Activated T-cell treated with anti-CD3 and anti-CD28 coated beads, Interleukin-2, amount 50 U/mL, for 24 hours (primary cell): ENCODE results near the gene TADA2B.

Experiments used
- DNase-seq: peaks from one replicate; pipeline ENCODE4 v3.0.0-alpha.2; 2020
- H3K27ac Mint-ChIP-seq: 2 replicates; pipeline ENCODE4 v1.8.0; 2020; ENCODE audit warnings: mild to moderate bottlenecking, mixed read lengths
- H3K27me3 Mint-ChIP-seq: 2 replicates; pipeline ENCODE4 v1.8.0; 2020; ENCODE audit warnings: mixed read lengths
- H3K36me3 Mint-ChIP-seq: 2 replicates; pipeline ENCODE4 v1.8.0; 2020; ENCODE audit warnings: low read depth, mixed read lengths
- H3K4me1 Mint-ChIP-seq: 2 replicates; pipeline ENCODE4 v1.8.0; 2020; ENCODE audit warnings: low read depth, mixed read lengths
- H3K4me3 Mint-ChIP-seq: 2 replicates; pipeline ENCODE4 v1.8.0; 2020; ENCODE audit warnings: mild to moderate bottlenecking, moderate library complexity, mixed read lengths
- H3K9me3 Mint-ChIP-seq: 2 replicates; pipeline ENCODE4 v1.8.0; 2020; ENCODE audit warnings: mixed read lengths

TADA2B gene, protein sequence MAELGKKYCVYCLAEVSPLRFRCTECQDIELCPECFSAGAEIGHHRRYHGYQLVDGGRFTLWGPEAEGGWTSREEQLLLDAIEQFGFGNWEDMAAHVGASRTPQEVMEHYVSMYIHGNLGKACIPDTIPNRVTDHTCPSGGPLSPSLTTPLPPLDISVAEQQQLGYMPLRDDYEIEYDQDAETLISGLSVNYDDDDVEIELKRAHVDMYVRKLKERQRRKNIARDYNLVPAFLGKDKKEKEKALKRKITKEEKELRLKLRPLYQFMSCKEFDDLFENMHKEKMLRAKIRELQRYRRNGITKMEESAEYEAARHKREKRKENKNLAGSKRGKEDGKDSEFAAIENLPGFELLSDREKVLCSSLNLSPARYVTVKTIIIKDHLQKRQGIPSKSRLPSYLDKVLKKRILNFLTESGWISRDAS

DNA sequence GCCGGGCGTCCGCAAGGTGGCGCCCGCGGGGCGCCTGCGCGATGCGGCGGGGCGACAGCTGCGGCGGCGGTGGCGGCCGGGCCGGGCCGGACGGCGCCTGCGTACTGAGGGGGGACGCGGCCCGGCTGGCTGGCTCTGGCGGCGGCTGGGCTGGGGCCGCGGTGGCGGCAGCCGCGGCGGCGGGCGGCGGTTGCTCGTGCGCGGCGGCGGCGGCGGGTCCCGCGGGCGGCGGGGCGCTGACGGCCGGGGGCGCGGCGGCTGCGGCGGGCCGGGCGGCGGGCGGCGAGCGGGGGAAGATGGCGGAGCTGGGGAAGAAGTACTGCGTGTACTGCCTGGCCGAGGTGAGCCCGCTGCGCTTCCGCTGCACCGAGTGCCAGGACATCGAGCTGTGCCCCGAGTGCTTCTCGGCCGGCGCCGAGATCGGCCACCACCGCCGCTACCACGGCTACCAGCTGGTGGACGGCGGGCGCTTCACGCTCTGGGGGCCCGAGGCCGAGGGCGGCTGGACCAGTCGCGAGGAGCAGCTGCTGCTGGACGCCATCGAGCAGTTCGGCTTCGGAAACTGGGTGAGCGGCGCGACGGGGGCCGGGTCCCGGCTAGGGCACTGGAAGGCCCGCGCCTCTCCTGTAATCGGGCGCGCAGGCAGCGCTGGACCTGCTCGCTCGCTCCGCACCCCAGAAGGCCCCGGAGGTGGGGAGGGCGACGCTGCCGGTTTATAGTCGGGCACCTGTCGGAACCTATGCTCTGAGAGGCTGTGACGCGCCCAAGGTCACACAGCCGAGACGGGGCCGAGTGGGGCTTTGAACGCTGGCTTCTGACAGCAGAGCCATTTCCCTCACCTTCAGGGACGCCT lies at the start of gene TADA2B:
Gene TADA2B (plus strand): TSS at position 89 of the 853 bp plus-strand sequence. CDS start 208 bp downstream, at position 297.
- Mint-ChIP-seq H3K36me3 (peaks cover 23% of the 10 kb centered on the region), H3K9me3 (no peaks in the 10 kb centered on the region), H3K4me3 (peak within 1 kb of the TSS; percentile 89), H3K4me1 (peaks cover 54% of the 10 kb centered on the region), H3K27me3 (no peaks in the 10 kb centered on the region), H3K27ac (peak within 1 kb of the TSS; percentile 87)
- DNase-seq: peak; percentile 81

DNA sequence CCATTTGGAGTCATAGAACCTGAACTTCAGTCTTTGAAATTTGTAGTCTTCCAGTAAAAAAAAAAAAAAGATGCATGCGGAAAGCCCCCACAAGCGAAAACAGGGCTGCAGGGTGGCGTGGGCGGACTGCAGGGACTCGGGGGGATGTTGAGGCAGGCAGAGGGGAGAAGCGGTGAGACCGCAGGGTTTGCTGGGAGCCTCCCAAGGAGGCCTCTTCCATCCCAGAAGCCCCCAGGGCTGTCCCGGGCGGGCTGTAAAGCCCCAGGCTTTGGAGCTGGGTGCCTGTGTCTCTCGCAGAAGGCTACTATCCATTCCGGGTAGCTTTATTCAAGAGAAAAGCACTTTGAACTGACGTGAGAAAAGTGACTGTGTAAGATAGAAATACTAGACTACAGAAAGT lies 46.7 kb upstream of the TADA2B start:
- Mint-ChIP-seq H3K27ac (no peak overlapping the region), H3K9me3 (no peaks in the 10 kb centered on the region), H3K36me3 (peaks cover 87% of the 10 kb centered on the region), H3K27me3 (no peaks in the 10 kb centered on the region), H3K4me3 (no peak overlapping the region), H3K4me1 (peaks cover 25% of the 10 kb centered on the region)
- DNase-seq: no peak

DNA sequence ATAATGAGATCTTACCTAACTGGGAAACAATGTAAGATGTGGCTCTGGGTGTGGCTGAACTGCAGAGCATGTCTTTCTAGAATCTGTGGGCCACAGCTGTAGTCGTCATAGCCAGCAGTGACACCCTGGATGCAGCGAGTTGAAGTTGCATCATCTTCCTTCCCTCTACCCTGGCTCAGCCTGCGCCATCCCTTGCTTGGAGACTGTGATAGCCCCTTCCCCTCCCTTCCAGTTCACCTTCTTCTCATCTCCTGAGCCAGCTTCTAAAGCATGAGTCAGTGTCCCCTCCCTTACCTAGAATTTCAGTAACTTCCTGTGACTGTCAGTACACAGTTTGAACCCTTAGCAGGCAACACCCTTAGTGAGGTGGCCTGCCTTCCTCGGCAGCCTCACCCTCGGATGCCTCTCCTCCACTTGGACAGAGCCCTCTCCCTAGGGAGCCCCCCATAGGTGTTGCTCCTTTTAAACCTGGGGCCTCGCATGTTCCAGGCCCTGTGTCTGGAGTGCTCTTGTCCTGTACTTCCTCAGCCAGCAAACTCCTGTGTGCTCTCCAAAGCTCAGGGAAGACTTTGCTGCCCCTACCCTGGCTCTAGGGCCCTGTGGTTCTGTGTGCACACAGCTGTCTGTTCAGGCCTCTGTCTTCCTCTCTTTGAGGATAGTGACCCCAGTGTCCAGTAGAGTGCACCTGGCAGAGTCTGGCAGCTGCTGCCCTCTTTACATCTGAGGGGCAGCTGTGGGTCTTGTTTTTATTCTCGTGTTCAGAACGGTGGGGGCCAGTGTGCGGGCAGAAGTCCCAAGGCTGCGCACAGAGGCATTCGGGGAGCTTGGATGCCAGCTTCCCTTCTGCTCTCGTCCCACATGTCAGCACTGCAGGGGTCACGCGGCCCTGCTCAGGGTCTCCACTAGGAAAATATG lies 43.7 kb upstream of the TADA2B start:
- DNase-seq: no peak

DNA sequence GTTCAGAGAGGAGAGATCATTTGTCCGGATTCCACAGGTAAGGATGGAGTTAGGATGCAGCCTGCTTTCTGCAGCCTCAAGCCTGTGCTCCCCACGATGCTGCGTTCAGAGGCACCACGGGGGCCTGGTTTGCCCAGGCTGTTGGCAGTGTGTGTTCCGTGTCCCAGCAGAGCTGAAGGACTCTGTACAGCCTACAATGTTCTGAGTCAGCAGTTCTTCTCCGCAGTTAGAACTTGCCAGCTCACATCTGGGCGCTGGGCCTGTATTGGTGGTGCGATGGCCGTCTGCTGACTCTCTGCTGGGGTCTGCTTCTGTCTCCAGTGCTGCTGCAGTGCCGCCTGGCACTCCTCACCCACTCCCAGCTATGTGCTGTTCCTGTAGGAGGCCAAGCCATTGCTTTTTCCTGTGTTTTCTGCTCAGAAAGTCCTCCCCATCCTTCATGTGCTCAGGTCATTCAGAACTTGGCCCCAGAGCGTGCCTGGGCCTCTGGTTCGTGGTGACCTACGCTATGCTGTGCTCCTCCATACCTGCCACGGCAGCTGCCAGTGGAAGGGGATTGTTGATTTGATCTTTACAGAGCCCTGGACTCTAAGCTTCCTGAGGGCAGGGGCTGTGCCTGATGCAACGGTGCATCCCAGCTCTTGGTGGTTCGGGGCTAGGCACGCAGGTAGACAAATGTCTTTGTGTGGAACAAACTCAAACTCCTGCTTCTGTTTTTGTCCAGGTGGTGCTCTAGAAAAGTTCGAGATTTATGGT lies 42.6 kb upstream of the TADA2B start:
- H3K4me1 Mint-ChIP-seq: peaks cover 9% of the 10 kb centered on the region
- no peak overlapping the region for H3K27ac Mint-ChIP-seq
- no peak overlapping the region for H3K4me3 Mint-ChIP-seq
- H3K27me3 Mint-ChIP-seq: no peaks in the 10 kb centered on the region
- no peak for DNase-seq
- H3K9me3 Mint-ChIP-seq: no peaks in the 10 kb centered on the region
- H3K36me3 Mint-ChIP-seq: peaks cover 87% of the 10 kb centered on the region

More for the DNA sequence above, 43.7 kb upstream of the TADA2B start:
- H3K27ac Mint-ChIP-seq: peak overlapping the region; percentile 45
- peaks cover 92% of the 10 kb centered on the region for H3K36me3 Mint-ChIP-seq
- no peaks in the 10 kb centered on the region for H3K27me3 Mint-ChIP-seq
- no peaks in the 10 kb centered on the region for H3K9me3 Mint-ChIP-seq
- H3K4me3 Mint-ChIP-seq: no peak overlapping the region
- H3K4me1 Mint-ChIP-seq: peaks cover 9% of the 10 kb centered on the region

DNA sequence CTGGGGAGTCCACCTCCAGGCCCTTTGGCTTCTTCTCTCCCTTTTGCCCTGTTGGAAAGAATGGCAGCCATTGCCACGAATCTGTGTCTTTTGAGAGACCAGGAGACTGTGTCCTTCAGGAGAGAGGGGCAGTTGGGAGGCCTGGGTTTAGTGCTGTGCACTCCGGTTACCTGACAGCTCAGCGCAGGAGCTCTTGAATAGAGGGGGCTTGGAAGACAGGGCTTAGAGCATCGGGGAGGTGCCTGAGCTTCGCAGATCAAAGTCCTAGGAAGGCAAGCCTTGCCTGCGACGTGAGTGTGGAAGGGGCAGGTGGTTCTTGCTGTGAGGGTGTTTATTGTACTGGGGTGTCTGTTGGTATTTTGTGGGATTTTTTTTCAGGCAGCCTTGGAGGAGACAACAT lies 41.9 kb upstream of the TADA2B start:
- peaks cover 87% of the 10 kb centered on the region for H3K36me3 Mint-ChIP-seq
- no peak overlapping the region for H3K4me3 Mint-ChIP-seq
- H3K27ac Mint-ChIP-seq: peak overlapping the region; percentile 12
- no peaks in the 10 kb centered on the region for H3K27me3 Mint-ChIP-seq
- DNase-seq: no peak
- peaks cover 9% of the 10 kb centered on the region for H3K4me1 Mint-ChIP-seq
- no peaks in the 10 kb centered on the region for H3K9me3 Mint-ChIP-seq

DNA sequence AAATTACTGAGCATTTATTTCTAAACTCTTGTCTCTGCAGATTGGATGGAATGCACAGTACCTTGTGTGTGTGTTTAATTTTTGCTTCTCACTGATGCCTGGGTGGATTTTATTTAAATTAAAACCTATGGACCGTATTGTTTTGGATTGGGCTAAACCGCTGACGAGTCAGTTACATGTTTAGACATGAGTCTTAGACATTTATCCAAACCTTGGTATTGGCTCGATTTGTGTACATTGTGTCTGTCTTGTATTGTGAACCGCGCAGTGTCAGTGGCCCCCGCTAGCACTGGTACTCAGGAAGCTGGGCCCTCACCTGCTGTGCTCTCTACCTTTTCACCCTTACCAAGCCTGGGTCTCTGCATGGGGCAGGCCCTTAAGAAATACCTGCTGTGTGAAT lies 40.8 kb upstream of the TADA2B start:
- no peak for DNase-seq
- no peaks in the 10 kb centered on the region for H3K9me3 Mint-ChIP-seq
- no peak overlapping the region for H3K4me3 Mint-ChIP-seq
- H3K27ac Mint-ChIP-seq: no peak overlapping the region
- H3K36me3 Mint-ChIP-seq: peaks cover 88% of the 10 kb centered on the region
- no peaks in the 10 kb centered on the region for H3K27me3 Mint-ChIP-seq
- H3K4me1 Mint-ChIP-seq: peaks cover 9% of the 10 kb centered on the region

DNA sequence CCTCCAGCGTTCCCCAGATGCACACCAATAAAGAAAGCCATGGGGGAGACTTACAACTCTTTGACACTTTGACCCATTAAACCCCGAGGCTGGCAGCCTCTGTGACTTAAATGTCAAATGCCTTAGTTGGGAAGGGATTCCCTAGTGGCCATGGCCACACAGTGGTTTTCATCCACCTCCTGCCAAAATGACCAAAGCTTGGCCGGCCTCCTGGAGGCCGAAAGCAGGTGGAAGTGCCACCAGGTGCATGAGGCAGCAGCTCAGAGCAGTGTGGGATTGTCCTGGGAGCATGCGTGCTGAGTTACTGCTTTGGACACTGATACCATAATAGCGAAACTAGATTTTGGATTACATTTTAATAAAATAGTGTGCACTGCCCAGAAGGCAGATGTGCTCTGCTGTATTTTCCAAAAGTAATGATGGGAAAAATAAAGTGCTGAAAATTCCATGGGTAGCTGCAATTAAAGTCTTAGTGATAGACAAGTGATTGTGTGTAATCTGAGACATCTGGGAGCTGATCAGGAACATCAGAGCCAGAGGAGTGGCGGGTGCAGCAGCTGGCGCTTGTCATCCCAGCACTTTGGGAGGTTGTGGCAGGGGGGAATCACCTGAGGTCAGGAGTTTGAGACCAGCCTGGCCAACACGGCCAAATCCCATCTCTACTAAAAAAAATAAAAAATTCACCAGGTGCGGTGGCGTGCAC lies 39.8 kb upstream of the TADA2B start:
- Mint-ChIP-seq H3K9me3 (no peaks in the 10 kb centered on the region), H3K4me3 (no peak overlapping the region), H3K27me3 (no peaks in the 10 kb centered on the region), H3K4me1 (peaks cover 13% of the 10 kb centered on the region), H3K27ac (no peak overlapping the region), H3K36me3 (peaks cover 90% of the 10 kb centered on the region)
- peak; percentile 7 for DNase-seq

DNA sequence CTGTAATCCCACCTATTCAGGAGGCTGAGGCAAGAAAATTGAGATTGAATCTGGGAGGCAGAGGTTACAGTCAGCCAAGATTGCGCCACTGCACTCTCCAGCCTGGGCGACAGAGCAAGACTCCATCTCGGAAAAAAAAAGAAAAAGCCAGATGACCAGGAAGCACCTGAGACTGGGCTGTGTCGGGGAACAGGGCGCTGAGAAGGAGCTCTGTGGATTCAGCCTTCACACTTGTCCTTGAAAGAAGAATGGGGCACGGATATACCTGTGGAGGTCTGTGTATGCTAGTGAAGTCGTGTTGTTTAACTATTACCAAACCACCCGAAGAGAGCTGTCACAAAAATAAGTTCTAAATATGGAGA lies 39.3 kb upstream of the TADA2B start:
- peaks cover 11% of the 10 kb centered on the region for H3K4me1 Mint-ChIP-seq
- no peak overlapping the region for H3K27ac Mint-ChIP-seq
- no peaks in the 10 kb centered on the region for H3K27me3 Mint-ChIP-seq
- H3K4me3 Mint-ChIP-seq: no peak overlapping the region
- no peak for DNase-seq
- no peaks in the 10 kb centered on the region for H3K9me3 Mint-ChIP-seq
- H3K36me3 Mint-ChIP-seq: peaks cover 90% of the 10 kb centered on the region

DNA sequence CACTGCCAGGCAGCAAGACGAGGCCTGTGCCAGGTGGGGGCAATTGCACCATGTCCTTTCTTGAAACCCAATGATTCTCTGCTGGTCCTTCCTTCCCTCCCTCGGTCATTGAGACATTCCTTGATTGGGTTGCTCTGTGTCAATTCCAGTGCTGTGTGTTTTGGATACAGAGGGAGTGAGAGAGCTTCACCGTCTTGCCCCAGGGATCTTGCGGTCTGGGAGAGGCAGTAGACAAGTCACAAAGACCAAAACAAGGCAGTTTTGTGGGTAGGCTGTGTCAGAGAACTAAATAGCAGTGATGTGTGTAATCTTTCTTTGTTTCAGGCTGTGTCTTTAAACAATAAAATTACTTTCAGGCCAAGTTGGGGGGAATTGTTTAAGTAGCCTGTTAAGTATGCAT lies 38.8 kb upstream of the TADA2B start:
- peak; percentile 2 for DNase-seq
- H3K4me3 Mint-ChIP-seq: no peak overlapping the region
- H3K27me3 Mint-ChIP-seq: no peaks in the 10 kb centered on the region
- H3K9me3 Mint-ChIP-seq: no peaks in the 10 kb centered on the region
- H3K4me1 Mint-ChIP-seq: peaks cover 6% of the 10 kb centered on the region
- H3K36me3 Mint-ChIP-seq: peaks cover 90% of the 10 kb centered on the region
- no peak overlapping the region for H3K27ac Mint-ChIP-seq

DNA sequence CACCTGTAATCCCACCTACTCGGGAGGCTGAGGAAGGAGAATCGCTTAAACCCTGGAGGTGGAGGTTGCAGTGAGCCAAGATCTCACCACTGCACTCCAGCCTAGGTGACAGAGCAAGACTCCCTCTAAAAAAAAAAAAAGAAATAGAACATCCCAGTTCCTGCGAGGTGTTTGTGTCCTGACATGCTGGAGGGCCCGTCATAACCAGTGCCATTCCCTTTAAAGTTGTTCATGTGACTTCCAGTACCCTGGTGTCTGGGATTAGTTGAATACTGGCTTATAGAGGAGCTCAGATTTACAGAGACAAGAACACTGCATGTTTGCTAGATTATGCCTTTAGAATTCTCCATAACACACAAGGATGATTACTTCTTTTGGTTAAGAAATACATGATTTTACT lies 37.6 kb upstream of the TADA2B start:
- no peak for DNase-seq
- Mint-ChIP-seq H3K4me1 (peaks cover 4% of the 10 kb centered on the region), H3K4me3 (no peak overlapping the region), H3K36me3 (peaks cover 87% of the 10 kb centered on the region), H3K9me3 (no peaks in the 10 kb centered on the region), H3K27ac (no peak overlapping the region), H3K27me3 (no peaks in the 10 kb centered on the region)

DNA sequence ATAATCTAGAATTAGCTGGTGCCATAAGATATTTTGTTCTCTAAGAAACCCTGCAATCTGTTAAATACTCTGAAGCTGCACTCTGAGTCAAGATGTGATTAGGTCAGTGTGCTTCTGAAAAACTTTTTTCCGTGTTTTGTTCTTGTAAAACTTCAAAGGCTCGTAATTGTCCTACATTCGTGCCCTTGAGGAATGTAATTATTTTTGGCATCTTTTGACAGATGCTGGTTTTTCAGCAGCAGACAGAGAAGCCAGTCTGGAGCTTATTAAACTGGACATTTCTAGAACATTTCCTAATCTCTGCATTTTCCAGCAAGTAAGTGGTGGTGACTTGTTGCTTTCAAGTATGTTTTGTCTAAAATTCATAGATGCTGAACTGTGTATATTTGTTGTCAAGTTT lies 36.8 kb upstream of the TADA2B start:
- Mint-ChIP-seq H3K4me1 (peaks cover 4% of the 10 kb centered on the region), H3K9me3 (no peaks in the 10 kb centered on the region), H3K36me3 (peaks cover 87% of the 10 kb centered on the region), H3K4me3 (no peak overlapping the region), H3K27me3 (no peaks in the 10 kb centered on the region), H3K27ac (peak overlapping the region; percentile 26)
- DNase-seq: no peak

DNA sequence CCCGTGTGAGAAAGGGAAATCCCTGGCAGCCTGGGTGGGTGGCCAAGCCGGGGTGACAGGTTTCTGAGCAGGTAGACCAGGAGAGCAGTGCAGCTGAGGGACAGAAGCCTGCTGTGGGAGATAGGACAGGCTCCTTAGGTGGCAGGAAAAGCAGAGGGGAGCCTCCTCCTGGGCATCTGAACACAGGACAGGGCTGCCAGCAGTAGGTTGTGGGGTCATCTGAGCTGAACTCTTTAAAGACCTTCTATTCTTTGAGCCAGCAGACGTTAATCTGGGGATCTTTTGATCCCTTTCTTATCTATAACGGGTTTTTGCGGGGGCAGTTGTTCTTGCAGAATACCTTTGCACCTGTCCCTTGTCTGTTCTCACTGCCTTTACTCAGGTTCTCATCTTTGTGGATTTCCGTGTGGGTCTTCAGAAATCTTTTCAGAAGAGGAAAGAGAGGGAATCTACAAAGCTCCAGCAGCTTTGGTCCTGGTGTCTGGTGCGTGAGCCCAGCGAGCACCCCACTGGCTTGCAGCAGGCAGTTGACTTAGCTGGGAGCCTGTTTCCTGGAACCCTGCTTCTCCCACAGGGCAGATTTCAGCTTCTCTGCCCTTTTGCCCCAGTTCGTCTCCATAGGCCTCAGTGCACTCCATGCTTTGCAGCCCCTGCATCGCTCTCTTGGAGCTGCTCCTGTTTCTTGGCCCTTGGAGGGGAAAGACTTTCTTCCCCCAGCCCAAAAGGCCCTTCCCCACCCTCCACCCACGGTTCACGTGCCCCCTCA lies 35.8 kb upstream of the TADA2B start:
- Mint-ChIP-seq H3K4me3 (no peak overlapping the region), H3K4me1 (peaks cover 4% of the 10 kb centered on the region), H3K36me3 (peaks cover 85% of the 10 kb centered on the region), H3K27ac (peak overlapping the region; percentile 23), H3K9me3 (no peaks in the 10 kb centered on the region), H3K27me3 (no peaks in the 10 kb centered on the region)
- DNase-seq: no peak

DNA sequence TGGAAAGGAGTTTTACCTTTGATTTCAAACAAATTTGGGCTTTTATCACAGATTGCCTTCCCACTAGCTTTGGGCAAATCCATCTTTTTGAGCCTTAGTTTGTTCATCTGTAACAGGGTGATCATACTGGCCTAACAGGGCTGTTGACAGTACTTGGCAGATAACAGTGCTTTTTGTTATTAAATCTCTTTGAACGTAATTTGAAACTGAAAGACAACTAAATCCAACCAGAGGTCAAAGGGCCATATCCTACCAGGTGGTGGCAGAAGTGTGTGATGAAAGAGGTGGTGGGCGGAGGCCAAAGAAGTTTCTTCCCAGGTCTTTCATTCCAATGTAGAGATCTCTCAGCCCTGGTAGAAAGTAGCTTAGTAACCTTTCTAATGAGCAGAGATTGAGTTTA lies 35.2 kb upstream of the TADA2B start:
- Mint-ChIP-seq H3K9me3 (no peaks in the 10 kb centered on the region), H3K27me3 (no peaks in the 10 kb centered on the region), H3K27ac (peak overlapping the region; percentile 73), H3K4me1 (peaks cover 4% of the 10 kb centered on the region), H3K36me3 (peaks cover 84% of the 10 kb centered on the region), H3K4me3 (no peak overlapping the region)
- no peak for DNase-seq
